Measurements from ENCODE around the gene UAP1.

GRCh38 chr1:162549001-162549400, 12.5 kb upstream of the UAP1 start:
- TF ChIP-seq POLR2AphosphoS5 (IDR thresholded peaks at IDR 0.05; ENCODE audit: low read depth, low read length) (no peak), POLR2A (IDR thresholded peaks at IDR 0.05; ENCODE audit: low read depth, low read length) (no peak), TAF1 (IDR thresholded peaks at IDR 0.05; ENCODE audit: low read depth, low read length) (no peak), POU2F2 (IDR thresholded peaks at IDR 0.05; ENCODE audit: low read depth, low read length) (no peak)
